NB4 (cell line): ENCODE measurements around the gene SNRNP25.

Experiments
- MYC ChIP-seq: IDR thresholded peaks from 2 replicates; pipeline ENCODE4 v1.6.1; 2011; ENCODE audit warnings: low read depth, low read length
- POLR2A ChIP-seq: IDR thresholded peaks from 2 replicates; pipeline ENCODE4 v1.6.1; 2011; ENCODE audit warnings: mild to moderate bottlenecking; ENCODE audit not compliant: insufficient read length; ENCODE audit errors: extremely low read depth
- TF ChIP-seq, protein P1 (sequence below): IDR thresholded peaks from one replicate; pipeline ENCODE4 v1.5.1; 2012; ENCODE audit warnings: low read depth, low read length
- TF ChIP-seq, protein P2 (sequence below): IDR thresholded peaks from 2 replicates; pipeline ENCODE4 v1.6.1; 2011; ENCODE audit warnings: low read depth, low read length

DNA sequence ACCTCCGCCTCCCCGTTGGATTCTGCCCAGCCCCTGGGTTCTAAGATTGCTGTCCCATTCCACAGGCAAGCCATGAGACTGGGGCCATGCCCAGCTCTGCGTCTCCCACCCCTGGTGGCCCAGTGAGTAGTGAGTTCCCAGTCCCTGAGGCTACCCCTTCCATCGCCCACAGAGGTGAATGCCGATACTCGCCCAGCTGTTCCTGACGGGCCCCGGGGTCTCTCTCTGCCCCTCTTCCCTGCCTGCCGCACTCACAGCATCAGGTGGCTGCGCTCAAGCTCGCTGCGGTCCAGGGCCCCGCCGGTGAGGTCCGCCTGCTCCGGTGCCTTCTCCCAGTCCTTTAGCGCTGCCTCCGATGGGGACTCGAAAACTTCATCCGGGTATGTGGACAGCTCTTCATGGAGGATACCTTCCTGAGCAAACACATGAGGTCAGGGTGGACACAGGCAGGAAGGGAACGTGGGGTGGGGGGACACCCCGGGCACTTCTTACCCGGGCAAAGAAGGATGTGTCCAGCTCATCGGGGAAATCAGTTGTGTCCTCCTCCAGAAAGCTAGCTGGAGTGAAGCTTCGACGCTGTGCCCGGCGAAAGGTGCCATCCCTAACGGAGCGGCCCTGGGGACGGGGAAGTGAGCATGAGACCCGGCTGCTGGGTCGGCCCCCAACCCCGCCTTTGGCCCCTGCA is 8.8 kb downstream of the SNRNP25 start:
- TF ChIP-seq, protein P1, sequence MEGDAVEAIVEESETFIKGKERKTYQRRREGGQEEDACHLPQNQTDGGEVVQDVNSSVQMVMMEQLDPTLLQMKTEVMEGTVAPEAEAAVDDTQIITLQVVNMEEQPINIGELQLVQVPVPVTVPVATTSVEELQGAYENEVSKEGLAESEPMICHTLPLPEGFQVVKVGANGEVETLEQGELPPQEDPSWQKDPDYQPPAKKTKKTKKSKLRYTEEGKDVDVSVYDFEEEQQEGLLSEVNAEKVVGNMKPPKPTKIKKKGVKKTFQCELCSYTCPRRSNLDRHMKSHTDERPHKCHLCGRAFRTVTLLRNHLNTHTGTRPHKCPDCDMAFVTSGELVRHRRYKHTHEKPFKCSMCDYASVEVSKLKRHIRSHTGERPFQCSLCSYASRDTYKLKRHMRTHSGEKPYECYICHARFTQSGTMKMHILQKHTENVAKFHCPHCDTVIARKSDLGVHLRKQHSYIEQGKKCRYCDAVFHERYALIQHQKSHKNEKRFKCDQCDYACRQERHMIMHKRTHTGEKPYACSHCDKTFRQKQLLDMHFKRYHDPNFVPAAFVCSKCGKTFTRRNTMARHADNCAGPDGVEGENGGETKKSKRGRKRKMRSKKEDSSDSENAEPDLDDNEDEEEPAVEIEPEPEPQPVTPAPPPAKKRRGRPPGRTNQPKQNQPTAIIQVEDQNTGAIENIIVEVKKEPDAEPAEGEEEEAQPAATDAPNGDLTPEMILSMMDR: no peak
- TF ChIP-seq MYC (no peak), POLR2A (no peak)
- TF ChIP-seq, protein P2, sequence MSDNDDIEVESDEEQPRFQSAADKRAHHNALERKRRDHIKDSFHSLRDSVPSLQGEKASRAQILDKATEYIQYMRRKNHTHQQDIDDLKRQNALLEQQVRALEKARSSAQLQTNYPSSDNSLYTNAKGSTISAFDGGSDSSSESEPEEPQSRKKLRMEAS: no peak
